Measurements from ENCODE around the gene RNF213. TPM values are rescaled to one million over a fixed set of nuclear protein-coding genes. Genes with fewer than 3 reads are reported as not detected.
A peak's percentile ranks its signal among the peaks of the same experiment; 100 is the strongest.

The RNF213 gene
- total and polyA plus RNA-seq, 9 donors, result 21.5 to 89.1 (median 50.8) TPM

GRCh38 chr17:80425835-80426426 is 165.3 kb downstream of the RNF213 start:
- TF ChIP-seq POLR2A (IDR thresholded peaks at IDR 0.05), result no peak
- Histone ChIP-seq H3K36me3 (no peaks in the 10 kb centered on the region), H3K4me3 (no peak overlapping the region), H3K4me1 (ENCODE audit: insufficient read depth) (no peaks in the 10 kb centered on the region), H3K27ac (no peak overlapping the region), H3K27me3 (no peaks in the 10 kb centered on the region), H3K9me3 (no peaks in the 10 kb centered on the region)
- 80 to 85% (median 85%) methylated on average over 9 of the region's 9 CpGs for WGBS, 3 donors
- DNase-seq, result peak in 3 of 5 donors; percentile 13 to 28 (median 16)
- intact Hi-C loops (cut with DNase I), result loop anchor here (2.0 to 10.0 kb wide), 6 partner anchors 149 to 679 kb away; no protein-coding TSS in a partner anchor

GRCh38 chr17:80426671-80427326 is 166.1 kb downstream of the RNF213 start:
- H3K4me1 ChIP-seq (ENCODE audit: insufficient read depth), result no peaks in the 10 kb centered on the region

GRCh38 chr17:80427366-80428282 is 167.0 kb downstream of the RNF213 start:
- DNase-seq, result peak in 3 of 5 donors; percentile 16 to 33 (median 28)
- 87 to 93% (median 92%) methylated on average over 27 of the region's 27 CpGs for WGBS, 3 donors
- H3K36me3 ChIP-seq, result no peaks in the 10 kb centered on the region
- no peaks in the 10 kb centered on the region for H3K9me3 ChIP-seq
- TF ChIP-seq EP300 (IDR thresholded peaks at IDR 0.05), result no peak
- TF ChIP-seq CTCF (IDR thresholded peaks at IDR 0.05), result no peak
- no peak for TF ChIP-seq POLR2A (IDR thresholded peaks at IDR 0.05)
- intact Hi-C loops (cut with DNase I), result loop anchor here (2.0 to 10.0 kb wide), 6 partner anchors 147 to 677 kb away; no protein-coding TSS in a partner anchor
- H3K27ac ChIP-seq, result no peak overlapping the region
- H3K4me3 ChIP-seq, result no peak overlapping the region
- no peaks in the 10 kb centered on the region for H3K27me3 ChIP-seq
- H3K4me1 ChIP-seq (ENCODE audit: insufficient read depth), result no peaks in the 10 kb centered on the region

More at GRCh38 chr17:80426671-80427326, 166.1 kb downstream of the RNF213 start:
- Histone ChIP-seq H3K36me3 (no peaks in the 10 kb centered on the region), H3K4me3 (no peak overlapping the region), H3K27me3 (no peaks in the 10 kb centered on the region), H3K27ac (no peak overlapping the region), H3K9me3 (no peaks in the 10 kb centered on the region)
- peak; percentile 87 to 97 (median 97) for TF ChIP-seq CTCF (IDR thresholded peaks at IDR 0.05)
- TF ChIP-seq EP300 (IDR thresholded peaks at IDR 0.05), result no peak
- peak; percentile 56 to 82 (median 79) for DNase-seq
- 40% methylated on average over 24 of the region's 24 CpGs for WGBS, 3 donors
- intact Hi-C loops (cut with DNase I), result loop anchor here (2.0 to 10.0 kb wide), 6 partner anchors 148 to 678 kb away; no protein-coding TSS in a partner anchor

- no peaks in the 10 kb centered on the region for H3K36me3 ChIP-seq
These were observed 167.7 kb downstream of the RNF213 start for GRCh38 chr17:80428363-80428762.

More at GRCh38 chr17:80428363-80428762, 167.7 kb downstream of the RNF213 start:
- WGBS, 3 donors, result 91% methylated on average over 12 of the region's 12 CpGs
- Histone ChIP-seq H3K27ac (no peak overlapping the region), H3K4me3 (no peak overlapping the region), H3K27me3 (no peaks in the 10 kb centered on the region), H3K4me1 (ENCODE audit: insufficient read depth) (no peaks in the 10 kb centered on the region), H3K9me3 (no peaks in the 10 kb centered on the region)
- intact Hi-C loops (cut with DNase I), result loop anchor here in 3 of 4 donors (5.0 to 10.0 kb wide), 4 partner anchors 146 to 676 kb away; no protein-coding TSS in a partner anchor
- DNase-seq, result peak in 1 of 5 donors; percentile 25
- no peak for TF ChIP-seq CTCF (IDR thresholded peaks at IDR 0.05)
- no peak for TF ChIP-seq POLR2A (IDR thresholded peaks at IDR 0.05)
- no peak for TF ChIP-seq EP300 (IDR thresholded peaks at IDR 0.05)
